GF-D8 (cell line): ENCODE measurements around the gene COLEC12.

Experiments used
- DNase-seq: peaks from one replicate; lab custom pipeline; 2025; lab: John Stamatoyannopoulos, UW

Gene COLEC12

GRCh38 chr18:361100-361732 lies 139.3 kb downstream of the COLEC12 start:
- DNase-seq = no peak

GRCh38 chr18:360676-361075 lies 139.8 kb downstream of the COLEC12 start:
- no peak for DNase-seq

DNA sequence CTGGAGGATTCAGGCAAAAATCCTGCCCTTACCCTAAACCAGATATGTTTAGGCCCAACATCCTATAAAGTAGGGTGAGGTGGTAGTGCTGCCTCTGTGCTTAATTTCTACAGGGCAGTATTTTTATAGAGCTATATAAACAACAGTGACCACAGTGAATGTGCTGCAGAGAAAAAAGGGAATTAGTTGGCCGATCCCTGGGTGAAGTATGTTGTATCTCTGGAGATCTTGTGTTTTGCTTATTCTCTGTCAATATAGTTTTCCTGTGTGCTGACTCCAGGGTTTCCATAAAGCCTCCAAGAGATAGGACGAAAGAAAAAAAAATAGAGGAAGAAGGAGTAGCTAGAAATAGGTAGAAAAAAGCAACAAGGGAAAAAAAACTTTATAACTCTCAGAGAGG lies 143.7 kb downstream of the COLEC12 start:
- DNase-seq = no peak

DNA sequence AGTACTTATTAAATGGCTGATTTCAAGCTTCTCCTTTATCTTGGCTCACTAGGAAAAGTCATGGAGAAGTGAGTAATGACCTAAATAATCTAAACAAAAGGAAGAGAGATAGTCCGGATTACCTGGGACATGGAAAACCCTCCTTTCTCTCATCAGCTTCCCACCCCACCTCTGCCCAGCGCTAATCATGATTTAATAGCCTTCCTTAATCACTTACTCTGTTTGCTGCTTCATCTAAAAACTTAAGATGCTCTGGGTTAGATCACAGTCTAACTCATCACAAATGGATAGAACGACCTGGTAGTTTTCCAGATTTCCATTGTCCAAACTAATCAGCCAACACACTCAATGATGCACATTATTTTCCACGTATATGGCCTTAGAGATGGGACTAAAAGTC lies 144.8 kb downstream of the COLEC12 start:
- DNase-seq = no peak

- no peak for DNase-seq
These were observed 146.0 kb downstream of the COLEC12 start for GRCh38 chr18:354471-354870.

DNA sequence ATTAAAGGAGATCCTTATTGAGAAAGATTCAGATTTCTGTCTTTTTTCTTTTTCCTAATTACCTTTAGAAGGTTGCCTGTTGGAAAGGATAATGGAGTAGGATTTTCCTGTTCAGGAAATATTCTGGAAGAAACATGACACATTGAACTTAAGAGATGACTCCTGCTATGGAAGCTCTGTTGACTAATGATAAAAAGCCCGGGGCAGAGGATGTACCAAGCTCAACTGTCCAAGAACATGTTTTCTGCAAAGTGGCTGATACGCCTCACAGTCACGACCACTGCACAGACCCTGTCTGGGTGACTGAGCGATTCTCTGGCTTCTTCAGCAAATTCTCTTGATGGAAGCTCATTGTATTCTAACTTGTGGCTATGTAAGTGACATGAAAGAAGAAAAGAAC lies 146.5 kb downstream of the COLEC12 start:
- DNase-seq = no peak

DNA sequence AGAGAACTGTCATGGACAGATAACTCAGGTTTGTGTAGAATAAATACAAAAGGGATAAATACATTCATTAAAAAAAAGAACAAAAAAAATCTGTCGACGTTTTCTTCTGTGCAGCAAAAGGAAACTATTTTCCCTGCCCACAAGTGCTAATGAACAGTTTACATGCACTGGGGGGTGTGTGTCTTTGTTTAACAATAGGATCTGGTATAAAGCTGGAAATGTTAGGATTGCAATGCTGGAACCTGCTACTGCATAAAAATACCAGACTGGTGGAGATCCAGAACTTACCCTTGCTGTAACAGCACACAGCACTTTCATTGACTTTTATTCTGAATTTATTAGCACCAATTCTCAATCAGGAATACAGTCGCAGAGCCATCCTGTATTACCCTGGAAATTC lies 148.1 kb downstream of the COLEC12 start:
- no peak for DNase-seq

GRCh38 chr18:350953-351572 lies 149.4 kb downstream of the COLEC12 start:
- DNase-seq = no peak

- no peak for DNase-seq
These were observed 153.9 kb downstream of the COLEC12 start for GRCh38 chr18:346600-346999.

GRCh38 chr18:341102-341501 lies 159.4 kb downstream of the COLEC12 start:
- DNase-seq = no peak

- no peak for DNase-seq
These were observed 160.5 kb downstream of the COLEC12 start for GRCh38 chr18:340044-340443.

DNA sequence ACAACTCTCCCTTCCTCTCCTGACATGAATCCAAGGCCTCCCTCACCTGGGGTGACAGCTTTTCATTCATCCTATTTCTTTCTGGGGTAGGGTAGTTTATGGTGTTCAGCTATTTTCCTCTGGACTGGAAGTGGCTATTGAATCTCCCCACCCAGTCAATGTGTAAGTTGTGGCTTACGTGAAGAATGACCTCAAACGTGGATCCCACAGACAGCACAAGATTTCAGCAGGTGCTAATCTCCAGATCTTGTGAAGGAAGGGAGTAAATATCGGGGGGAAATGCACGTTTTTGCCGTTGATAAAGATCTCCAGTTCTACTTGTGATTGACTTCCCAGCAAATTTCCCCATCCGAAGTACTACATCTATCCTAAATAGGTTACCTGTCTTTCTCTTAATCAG lies 161.3 kb downstream of the COLEC12 start:
- no peak for DNase-seq

- peak; percentile 32 for DNase-seq
These were observed 163.8 kb downstream of the COLEC12 start for GRCh38 chr18:336713-337112.

DNA sequence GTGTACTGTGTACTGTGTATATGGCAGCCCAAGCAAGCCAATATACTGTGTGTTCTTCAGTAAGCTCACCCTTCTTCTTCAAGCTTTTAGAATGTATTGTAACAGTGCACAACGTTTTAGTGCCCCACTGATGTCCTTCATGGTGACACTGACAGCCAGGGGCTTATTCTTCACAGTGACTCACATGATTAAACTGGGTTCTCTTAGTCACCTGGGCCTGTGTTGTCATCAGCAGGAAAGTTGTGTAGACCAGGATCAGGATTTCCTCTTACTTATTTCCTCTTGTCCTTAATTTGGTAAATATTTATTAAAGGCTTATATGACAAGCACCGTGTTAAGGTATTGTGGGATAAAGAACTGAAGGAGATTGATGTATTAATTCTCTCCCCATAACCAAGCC lies 164.8 kb downstream of the COLEC12 start:
- DNase-seq = no peak

DNA sequence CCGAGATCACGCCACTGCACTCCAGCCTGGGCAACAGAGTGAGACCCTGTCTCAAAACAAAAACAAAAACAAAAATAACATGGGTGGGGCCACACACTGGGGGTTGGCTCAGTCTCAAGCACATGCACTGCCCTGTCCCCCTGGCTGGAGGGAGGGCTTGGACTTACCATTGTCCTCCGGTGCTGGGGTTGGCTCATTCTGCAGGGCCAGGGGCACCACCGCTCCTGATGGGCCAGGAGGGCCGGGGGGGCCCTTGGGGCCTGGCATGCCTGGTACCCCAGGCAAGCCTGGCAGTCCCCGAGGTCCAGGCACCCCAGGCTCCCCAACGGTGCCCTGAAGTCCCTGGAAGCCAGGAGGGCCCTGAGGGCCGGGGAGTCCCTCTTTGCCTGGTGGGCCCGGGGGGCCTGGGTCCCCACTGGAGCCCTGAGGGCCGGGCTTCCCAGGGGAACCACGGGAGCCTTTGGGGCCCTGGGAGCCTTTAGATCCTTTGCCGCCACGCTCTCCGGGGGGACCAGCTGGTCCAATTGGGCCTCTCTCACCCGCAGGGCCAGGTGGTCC lies 165.8 kb downstream of the COLEC12 start:
- DNase-seq = no peak

- no peak for DNase-seq
These were observed 167.6 kb downstream of the COLEC12 start for GRCh38 chr18:332721-333510.

DNA sequence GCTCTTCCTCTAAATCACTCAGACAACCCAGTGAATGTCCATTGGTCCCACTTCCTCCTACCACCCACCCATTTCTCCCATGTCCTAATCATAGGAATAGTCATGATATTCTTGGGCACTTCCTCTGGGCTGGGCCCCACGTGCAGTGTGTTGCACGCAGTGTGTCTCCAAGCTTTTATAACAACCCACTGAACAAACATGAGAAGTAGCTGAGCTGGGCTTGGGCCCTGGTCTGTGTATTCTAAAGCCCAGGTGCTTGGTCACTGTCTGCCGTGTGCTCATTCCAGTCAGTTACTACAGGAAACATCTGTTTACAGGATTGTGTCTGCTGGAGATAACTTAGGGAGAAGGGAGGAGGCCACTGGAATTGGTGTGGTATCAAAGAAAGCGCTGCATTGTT lies 168.5 kb downstream of the COLEC12 start:
- DNase-seq = no peak

GRCh38 chr18:331221-331821 lies 169.2 kb downstream of the COLEC12 start:
- DNase-seq = no peak

GRCh38 chr18:328928-329327 lies 171.6 kb downstream of the COLEC12 start:
- no peak for DNase-seq

DNA sequence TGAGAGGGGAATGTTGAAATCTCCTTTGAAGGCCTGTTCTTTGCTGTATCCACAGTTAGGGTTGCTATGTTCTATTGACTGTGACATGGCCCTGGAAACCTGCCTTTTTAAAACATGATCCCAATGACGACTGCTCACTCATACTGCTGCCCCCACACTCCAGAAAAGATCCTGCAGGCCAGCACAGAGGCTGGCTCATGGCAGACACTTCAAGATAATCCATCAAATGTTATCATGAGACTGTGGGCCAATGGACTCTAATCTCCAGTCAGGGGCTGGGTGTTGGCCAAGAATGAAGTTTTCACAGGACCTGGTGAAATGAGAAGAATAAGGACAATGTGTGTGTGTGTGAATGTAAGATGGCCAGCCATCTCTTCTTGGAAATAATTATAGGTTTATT lies 173.7 kb downstream of the COLEC12 start:
- DNase-seq = no peak

DNA sequence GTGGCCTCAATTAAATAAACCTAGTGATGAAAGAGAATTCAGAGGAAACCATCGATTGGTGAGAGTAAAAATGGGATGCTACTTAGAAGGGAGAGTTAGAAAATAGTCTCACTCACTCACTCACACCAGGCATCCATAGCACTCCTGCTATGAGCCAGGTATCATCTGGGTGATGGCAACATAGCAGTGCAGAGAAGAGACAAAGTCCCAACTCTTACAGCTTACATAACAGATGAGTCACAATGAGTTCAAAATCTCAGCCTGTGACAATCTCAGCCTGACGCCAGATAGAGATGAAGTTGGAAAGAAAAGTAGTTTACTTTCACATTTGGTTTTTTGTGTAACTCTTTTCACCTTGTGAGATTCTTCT lies 177.3 kb downstream of the COLEC12 start:
- no peak for DNase-seq

DNA sequence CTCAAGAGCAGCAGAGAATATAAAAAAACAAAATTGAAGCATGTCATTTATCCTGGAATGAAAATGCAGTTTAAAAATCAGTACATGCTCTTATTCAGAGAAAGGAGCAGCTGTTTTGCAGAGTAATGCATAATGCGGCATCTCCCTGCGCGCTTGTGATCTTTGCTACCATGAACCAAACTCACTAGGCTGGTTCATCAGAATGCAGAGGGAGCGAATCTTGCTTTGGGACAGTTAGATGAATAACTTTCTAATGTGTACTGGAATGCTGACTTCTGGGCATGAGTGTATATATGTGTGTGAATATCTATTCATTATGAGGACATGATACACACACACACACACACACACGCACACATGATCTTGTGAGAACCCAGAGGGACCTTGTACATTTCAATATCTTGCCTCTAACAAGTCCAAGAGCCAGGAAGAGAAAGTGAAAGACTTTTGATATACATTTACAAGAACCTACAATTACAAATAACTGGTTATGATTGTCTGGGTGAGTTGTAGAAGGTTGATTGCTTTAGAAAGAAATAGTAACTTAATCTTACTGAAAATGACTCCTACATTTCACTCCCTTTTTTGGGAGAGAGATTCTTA lies 178.5 kb downstream of the COLEC12 start:
- DNase-seq = no peak
